ENCODE data around the gene CCDC57. TPM values are rescaled to one million over a fixed set of nuclear protein-coding genes. Genes with fewer than 3 reads are reported as not detected.
"Not testable (repeated sequence)": the region's sequence is repeated elsewhere in the genome, so short reads cannot be mapped to it uniquely, and the experiment has no call there.

Gene CCDC57
- total RNA-seq, 1 donor from 2014 or later, result 24.7 TPM

- no peak for DNase-seq (ENCODE audit: low spot score)
These were observed 7.6 kb downstream of the CCDC57 start for GRCh38 chr17:82204831-82205719.

- no peak for DNase-seq (ENCODE audit: low spot score)
These were observed 8.7 kb downstream of the CCDC57 start for GRCh38 chr17:82203920-82204319.

- no peak for DNase-seq (ENCODE audit: low spot score)
These were observed 9.7 kb downstream of the CCDC57 start for GRCh38 chr17:82202981-82203380.

GRCh38 chr17:82201498-82201910 lies 11.1 kb downstream of the CCDC57 start:
- no peak for DNase-seq (ENCODE audit: low spot score)

- DNase-seq (ENCODE audit: low spot score), result no peak
These were observed 11.7 kb downstream of the CCDC57 start for GRCh38 chr17:82200743-82201497.

GRCh38 chr17:82200135-82200534 lies 12.5 kb downstream of the CCDC57 start:
- no peak for DNase-seq (ENCODE audit: low spot score)

GRCh38 chr17:82199496-82199895 lies 13.1 kb downstream of the CCDC57 start:
- DNase-seq (ENCODE audit: low spot score), result no peak

- no peak for DNase-seq (ENCODE audit: low spot score)
These were observed 14.6 kb downstream of the CCDC57 start for GRCh38 chr17:82198092-82198491.

- DNase-seq (ENCODE audit: low spot score), result no peak
These were observed 16.7 kb downstream of the CCDC57 start for GRCh38 chr17:82195675-82196672.

- no peak for DNase-seq (ENCODE audit: low spot score)
These were observed 17.9 kb downstream of the CCDC57 start for GRCh38 chr17:82194765-82195164.

- DNase-seq (ENCODE audit: low spot score), result no peak
These were observed 19.0 kb downstream of the CCDC57 start for GRCh38 chr17:82193520-82194220.

- not testable (repeated sequence) for DNase-seq (ENCODE audit: low spot score)
These were observed 19.6 kb downstream of the CCDC57 start for GRCh38 chr17:82193050-82193449.

- DNase-seq (ENCODE audit: low spot score), result no peak
These were observed 24.4 kb downstream of the CCDC57 start for GRCh38 chr17:82188001-82188961.

GRCh38 chr17:82187500-82187899 lies 25.1 kb downstream of the CCDC57 start:
- DNase-seq (ENCODE audit: low spot score), result no peak

- DNase-seq (ENCODE audit: low spot score), result no peak
These were observed 26.4 kb downstream of the CCDC57 start for GRCh38 chr17:82186221-82186620.

- no peak for DNase-seq (ENCODE audit: low spot score)
These were observed 27.9 kb downstream of the CCDC57 start for GRCh38 chr17:82184761-82185160.

- no peak for DNase-seq (ENCODE audit: low spot score)
These were observed 31.7 kb downstream of the CCDC57 start for GRCh38 chr17:82180776-82181528.

GRCh38 chr17:82179946-82180475 lies 32.6 kb downstream of the CCDC57 start:
- no peak for DNase-seq (ENCODE audit: low spot score)
